ENCODE data around the gene ZBTB4.

Gene ZBTB4

DNA sequence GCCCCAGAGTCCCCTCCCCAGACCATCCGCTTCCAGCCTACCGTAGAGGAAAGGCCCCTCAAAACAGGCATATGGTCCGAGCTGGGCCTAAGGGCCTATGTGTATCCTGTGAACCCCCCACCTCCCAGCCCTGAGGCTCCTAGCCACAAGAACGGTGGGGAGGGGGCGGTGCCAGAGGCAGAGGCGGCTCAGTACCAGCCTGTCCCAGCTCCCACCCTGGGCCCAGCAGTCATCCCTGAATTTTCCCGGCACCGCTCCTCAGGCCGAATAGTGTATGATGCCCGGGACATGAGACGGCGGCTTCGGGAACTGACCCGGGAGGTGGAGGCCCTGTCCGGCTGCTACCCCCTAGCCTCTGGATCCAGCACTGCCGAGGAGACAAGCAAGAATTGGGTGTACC lies 58.2 kb downstream of the ZBTB4 start:
- DNase-seq (ENCODE audit: low spot score), result no peak

DNA sequence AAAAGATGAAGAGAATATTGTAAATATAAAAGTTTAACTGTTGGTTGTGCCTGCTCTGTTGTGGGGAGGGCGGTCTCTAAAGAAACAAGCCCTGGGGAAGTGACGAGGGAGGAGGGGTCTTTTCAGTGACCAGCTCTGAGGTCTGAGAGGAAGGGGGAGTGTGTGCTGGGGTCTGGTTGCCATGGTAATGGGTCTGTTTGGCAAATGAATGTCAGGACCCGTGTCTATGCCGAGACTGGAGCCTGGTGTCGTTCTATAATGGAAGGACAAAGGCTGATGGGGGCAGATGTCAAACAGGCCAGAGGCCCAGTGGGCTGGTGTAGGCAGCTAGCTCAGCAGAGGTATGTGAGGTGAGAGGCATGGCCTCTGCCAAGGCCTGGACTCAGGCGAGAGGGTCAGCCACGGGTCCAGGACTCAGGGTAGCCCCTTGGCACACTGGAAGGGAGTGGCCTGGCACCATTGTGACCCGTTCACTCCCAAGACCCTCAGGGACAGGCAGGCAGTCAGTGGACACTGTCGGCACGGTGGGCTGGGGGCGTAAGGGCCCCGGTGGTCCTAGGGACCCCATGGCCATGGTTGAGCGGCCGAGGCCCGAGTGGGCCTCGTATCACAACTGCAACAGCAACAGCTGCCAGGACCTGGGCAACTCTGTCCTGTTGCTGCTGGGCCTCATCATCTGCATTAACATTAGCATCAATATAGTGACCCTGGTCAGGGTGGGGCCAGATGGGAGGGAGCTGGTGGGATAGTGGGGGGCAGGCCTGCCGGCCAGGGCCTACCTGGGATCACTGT lies 59.4 kb downstream of the ZBTB4 start, which contains the start of gene SPEM1:
Gene SPEM1, plus strand, starts transcription at position 506 of the 792 bp plus-strand sequence. Its CDS starts 61 bp downstream, at position 567.
- DNase-seq (ENCODE audit: low spot score), result no peak

DNA sequence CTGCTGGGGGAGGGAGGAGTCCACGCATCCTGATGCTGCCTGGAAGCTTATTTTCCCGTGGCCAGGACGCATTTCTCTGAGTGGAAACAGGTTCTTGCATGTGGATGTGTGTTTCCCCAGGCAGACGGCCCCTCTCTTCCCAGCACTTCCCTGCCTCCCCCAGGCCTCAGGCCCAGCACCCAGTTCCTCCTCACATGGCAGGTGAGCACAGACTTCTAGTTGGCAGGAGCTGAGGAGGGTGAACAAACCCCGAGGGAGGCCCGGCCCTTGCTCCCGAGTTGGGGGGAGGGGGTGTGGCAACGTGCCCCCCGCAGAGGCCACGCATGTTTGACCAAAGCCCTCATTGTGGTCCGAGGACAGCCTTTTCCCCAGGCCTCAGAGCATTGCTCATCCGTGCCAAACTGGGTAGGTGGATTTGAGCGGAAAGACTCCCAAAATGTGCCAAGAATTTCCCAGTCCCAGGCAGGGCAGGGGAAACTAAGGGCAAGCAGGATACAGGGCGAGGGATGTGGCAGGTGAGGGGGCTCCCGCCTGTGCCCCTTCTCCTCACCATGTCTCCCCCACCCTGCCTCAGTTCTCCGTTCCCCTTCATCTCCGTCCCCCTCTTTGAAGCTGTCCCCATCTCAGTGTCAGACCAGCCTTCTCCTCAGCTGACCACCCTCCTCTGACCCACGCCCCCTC lies 60.8 kb downstream of the ZBTB4 start:
- DNase-seq (ENCODE audit: low spot score), result no peak

DNA sequence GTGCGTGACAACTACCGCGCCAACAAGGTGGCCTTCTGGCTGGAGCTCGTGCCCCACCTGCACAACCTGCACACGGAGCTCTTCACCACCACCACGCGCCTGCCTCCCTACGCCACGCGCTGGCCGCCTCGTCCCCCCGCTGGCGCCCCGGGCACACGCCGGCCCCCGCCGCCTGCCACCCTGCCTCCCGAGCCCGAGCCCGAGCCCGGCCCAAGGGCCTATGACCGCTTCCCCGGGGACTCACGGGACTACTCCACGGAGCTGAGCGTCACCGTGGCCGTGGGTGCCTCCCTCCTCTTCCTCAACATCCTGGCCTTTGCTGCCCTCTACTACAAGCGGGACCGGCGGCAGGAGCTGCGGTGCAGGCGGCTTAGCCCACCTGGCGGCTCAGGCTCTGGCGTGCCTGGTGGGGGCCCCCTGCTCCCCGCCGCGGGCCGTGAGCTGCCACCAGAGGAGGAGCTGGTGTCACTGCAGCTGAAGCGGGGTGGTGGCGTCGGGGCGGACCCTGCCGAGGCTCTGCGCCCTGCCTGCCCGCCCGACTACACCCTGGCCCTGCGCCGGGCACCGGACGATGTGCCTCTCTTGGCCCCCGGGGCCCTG lies 62.3 kb downstream of the ZBTB4 start:
- DNase-seq (ENCODE audit: low spot score), result no peak

DNA sequence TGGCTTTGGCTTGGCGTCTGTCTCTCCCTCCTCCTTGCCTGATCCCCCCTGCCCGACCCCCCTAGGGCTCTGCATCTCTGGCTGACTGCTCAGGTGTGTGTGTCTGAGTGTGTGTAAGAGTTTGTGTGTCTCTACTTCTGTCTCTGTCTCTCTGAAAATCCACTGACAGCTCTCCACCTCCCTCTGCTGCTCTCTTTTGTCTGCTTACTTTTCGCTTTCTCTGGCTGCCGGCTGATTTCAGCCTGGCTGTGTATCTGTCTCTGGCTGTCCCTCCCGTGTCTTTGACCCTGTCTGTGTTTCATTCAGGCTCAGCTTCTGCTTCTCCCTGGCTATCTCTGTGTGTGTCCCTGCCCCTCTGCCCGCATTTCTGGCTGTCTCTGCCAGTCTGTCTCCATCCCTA lies 63.1 kb downstream of the ZBTB4 start:
- no peak for DNase-seq (ENCODE audit: low spot score)

DNA sequence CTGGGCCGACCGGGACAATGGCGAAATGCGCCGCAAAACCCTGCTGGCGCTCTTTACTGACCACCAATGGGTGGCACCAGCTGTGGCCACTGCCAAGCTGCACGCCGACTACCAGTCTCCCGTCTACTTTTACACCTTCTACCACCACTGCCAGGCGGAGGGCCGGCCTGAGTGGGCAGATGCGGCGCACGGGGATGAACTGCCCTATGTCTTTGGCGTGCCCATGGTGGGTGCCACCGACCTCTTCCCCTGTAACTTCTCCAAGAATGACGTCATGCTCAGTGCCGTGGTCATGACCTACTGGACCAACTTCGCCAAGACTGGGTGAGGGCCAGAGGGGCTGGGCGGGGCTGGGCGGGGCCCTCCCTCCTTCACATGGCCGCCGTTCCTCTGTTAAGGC lies 63.6 kb downstream of the ZBTB4 start:
- no peak for DNase-seq (ENCODE audit: low spot score)

DNA sequence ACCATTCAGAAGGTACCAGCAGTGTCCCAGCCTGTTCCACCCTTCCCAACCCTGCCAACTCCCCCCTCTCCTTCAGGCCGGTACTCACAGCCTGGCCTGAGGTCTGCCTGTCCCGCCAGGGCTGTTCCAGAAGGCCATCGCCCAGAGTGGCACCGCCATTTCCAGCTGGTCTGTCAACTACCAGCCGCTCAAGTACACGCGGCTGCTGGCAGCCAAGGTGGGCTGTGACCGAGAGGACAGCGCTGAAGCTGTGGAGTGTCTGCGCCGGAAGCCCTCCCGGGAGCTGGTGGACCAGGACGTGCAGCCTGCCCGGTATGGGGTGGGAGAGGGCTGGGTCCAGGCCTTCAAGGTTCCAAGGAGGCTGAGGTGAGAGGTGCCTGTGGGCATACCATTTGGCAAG lies 64.6 kb downstream of the ZBTB4 start:
- DNase-seq (ENCODE audit: low spot score), result no peak

DNA sequence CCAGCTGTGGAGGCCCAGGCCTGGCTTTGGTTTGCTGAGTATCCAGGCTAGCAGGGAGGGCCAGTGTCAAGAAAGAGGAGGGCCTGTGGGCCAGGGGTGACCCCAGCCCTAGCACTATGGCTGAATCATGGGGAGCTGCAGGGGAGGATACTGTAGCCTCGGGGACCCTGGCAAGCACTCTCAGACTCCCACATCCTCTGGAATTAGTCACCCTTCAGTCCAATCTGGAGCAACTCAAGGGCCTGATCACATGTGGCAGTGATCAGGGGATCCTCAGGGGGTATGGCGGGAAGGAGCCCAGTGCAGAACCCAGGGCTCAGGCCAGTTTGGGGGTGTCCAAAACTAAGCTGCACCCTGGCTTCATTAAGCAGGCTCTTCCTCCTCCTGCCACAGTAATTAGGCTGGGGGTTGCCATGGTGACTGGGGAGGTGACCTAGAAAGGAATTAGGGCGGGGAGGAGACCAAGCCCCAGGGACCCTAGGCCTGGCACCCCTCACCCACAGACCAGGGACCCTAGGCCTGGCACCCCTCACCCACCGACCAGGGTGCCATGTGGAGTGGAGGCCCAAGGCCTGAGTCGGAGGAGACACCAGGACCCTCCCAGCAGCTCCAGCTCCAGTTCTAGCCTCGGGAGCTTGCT lies 66.0 kb downstream of the ZBTB4 start:
- no peak for DNase-seq (ENCODE audit: low spot score)

DNA sequence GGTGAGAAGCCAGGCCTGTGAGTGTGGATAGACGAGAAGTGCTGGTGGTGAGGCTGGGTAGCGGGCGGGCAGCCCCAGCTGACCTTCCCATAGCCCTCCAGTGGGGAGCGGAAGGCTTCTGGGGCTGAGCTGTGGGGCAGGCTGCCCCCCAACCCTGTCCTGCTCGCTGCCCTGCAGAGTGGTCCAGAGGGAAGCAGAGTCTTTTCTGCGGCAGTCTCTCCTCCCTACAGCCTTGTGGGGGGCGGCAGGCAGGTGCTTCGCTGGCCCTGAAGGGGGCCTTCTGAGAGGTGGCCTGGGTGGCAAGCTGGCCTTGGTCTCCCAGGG lies 68.0 kb downstream of the ZBTB4 start:
- DNase-seq (ENCODE audit: low spot score), result no peak

DNA sequence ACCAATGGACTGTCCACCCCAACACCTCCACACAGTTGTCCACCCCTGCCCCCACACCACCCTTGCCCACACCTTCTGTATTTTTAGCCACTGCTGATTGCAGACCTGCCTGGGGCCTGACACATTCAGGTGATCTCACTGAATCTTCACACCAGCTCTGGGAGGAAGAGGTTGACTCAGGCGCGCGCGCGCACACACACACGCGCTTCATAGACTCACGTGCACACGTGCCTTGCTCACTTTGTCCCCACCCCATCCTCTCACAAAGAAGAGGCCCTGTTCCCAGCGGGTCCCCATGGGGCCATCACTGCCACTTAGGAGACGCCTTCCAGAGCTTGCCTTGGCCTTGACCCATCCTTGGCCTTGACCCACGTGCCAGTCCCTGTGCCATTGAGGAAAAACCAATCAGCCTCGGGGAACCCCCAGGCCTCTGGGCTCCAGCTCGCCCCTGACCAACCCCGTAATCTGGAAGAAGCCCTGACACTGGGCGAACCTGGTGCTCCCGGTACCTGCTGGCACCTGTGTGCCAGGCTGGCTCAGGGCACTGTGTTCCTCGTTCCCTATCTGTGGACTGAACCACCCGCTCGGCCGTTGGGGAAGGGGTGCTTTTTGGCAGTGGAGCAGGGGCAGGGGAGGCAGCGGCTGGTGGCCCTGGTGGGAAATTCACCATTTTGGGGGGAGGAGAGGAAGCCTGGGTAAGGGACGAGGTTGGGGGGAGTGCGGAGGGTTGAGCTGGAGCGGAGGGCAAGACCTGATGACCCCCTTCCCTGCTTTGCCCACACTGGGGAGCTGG lies 68.6 kb downstream of the ZBTB4 start:
- no peak for DNase-seq (ENCODE audit: low spot score)

DNA sequence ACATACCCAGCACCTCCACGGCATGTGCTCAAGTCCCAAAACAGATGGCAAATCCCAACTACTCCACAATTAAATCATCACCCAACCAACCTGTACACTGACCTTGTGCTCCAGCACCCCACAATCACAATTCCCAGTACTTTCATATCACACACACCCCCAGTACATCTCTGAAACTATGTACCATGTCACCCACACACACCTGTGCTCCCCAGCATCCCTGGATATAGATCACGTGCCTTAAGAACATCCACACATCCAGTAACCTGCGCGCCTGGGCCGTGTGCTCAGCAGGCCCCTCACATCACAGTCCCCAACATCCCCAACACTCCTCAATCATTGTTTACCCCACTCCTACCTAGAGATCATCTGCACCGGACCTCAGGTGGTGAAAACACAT lies 69.7 kb downstream of the ZBTB4 start:
- no peak for DNase-seq (ENCODE audit: low spot score)

Data from D341Med (cell line).